Upper lobe of left lung (tissue), 6 donors: ENCODE measurements around the gene ENGASE. TPM values are rescaled to one million over a fixed set of nuclear protein-coding genes. Genes with fewer than 3 reads are reported as not detected.
"Not testable (repeated sequence)": the region's sequence is repeated elsewhere in the genome, so short reads cannot be mapped to it uniquely, and the experiment has no call there.

ENCODE experiments used
- ATAC-seq, 2 donors: fragments of 200-7000 bp; cut with Tn5 transposase; one replicate each; pipeline ENCODE4 v1.9.1; 2022; ENCODE audit warnings: mild to moderate bottlenecking in 2 of 2, moderate library complexity in 2 of 2; ENCODE audit not compliant: low FRiP score in 2 of 2
- DNase-seq, 2 donors: peaks; one replicate each; pipeline ENCODE4 v3.0.0-alpha.2; 2019 to 2020
- H3K27ac ChIP-seq, 4 donors: fragments of 200-600 bp; sonication (generic); one replicate each; pipeline ENCODE4 v1.5.1; 2016 to 2019
- H3K27me3 ChIP-seq, 4 donors: fragments of 200-600 bp; sonication (generic); one replicate each; pipeline ENCODE4 v1.5.1; 2017 to 2019
- H3K36me3 ChIP-seq, 4 donors: fragments of 200-600 bp; sonication (generic); one replicate each; pipeline ENCODE4 v1.5.1; 2016 to 2019
- H3K4me1 ChIP-seq, 4 donors: fragments of 200-600 bp; sonication (generic); one replicate each; pipeline ENCODE4 v1.5.1; 2018 to 2019
- H3K4me3 ChIP-seq, 4 donors: fragments of 200-600 bp; sonication (generic); one replicate each; pipeline ENCODE4 v1.5.1; 2017 to 2019; ENCODE audit warnings: mild to moderate bottlenecking in 2 of 4, moderate library complexity in 1 of 4
- H3K9me3 ChIP-seq, 4 donors: fragments of 200-600 bp; sonication (generic); one replicate each; pipeline ENCODE4 v1.5.1; 2018 to 2019
- EP300 ChIP-seq, 4 donors: sonication (generic); formaldehyde crosslinking; IDR thresholded peaks; one replicate each; pipeline ENCODE4 v1.5.1; 2017; ENCODE audit warnings: antibody characterized with exemption in 4 of 4, control low read depth in 2 of 4
- POLR2A ChIP-seq, 4 donors: fragments of 450-650 bp; IDR thresholded peaks; one replicate each; pipeline ENCODE4 v1.5.1; 2016 to 2017; ENCODE audit warnings: antibody characterized with exemption in 4 of 4, mild to moderate bottlenecking in 2 of 4
- POLR2AphosphoS5 ChIP-seq, 2 donors: sonication (generic); formaldehyde crosslinking; IDR thresholded peaks; one replicate each; pipeline ENCODE4 v1.5.1; 2017; ENCODE audit warnings: antibody characterized with exemption in 2 of 2
- WGBS, 2 donors: methylation state at CpG; one replicate each; pipeline ENCODE4 v1.1.5; 2017 to 2018; 5-methylcytosine and 5-hydroxymethylcytosine counted together
- total RNA-seq, 6 donors: library from RNA; depleted of rRNA in 4 of 6; stranded (reverse); fragments of >200 nt in 4 of 6; gene quantifications; one replicate each; pipeline versions ENCODE4 v1.1.0 to v1.2.1, GENCODE V29; 2016 to 2021
- TF ChIP-seq, protein P1 (sequence below), 6 experiments: fragments of 450-650 bp in 4 of 6; fragments of 200-600 bp in 2 of 6; sonication (generic) in 2 of 6; IDR thresholded peaks; one replicate each; pipeline ENCODE4 v1.5.1; 2016 to 2019; ENCODE audit warnings: antibody characterized with exemption in 6 of 6
- donor health status: DM: no; HTN: no; CAD: no; lungs with moderate emphysema.
- donor health status: DM: no; HTN: yes; CAD: no; lungs with severe emphysema.

Gene ENGASE
- total RNA-seq, 6 donors from 2014 or later = 17.2 to 320 (median 55.9) TPM

DNA sequence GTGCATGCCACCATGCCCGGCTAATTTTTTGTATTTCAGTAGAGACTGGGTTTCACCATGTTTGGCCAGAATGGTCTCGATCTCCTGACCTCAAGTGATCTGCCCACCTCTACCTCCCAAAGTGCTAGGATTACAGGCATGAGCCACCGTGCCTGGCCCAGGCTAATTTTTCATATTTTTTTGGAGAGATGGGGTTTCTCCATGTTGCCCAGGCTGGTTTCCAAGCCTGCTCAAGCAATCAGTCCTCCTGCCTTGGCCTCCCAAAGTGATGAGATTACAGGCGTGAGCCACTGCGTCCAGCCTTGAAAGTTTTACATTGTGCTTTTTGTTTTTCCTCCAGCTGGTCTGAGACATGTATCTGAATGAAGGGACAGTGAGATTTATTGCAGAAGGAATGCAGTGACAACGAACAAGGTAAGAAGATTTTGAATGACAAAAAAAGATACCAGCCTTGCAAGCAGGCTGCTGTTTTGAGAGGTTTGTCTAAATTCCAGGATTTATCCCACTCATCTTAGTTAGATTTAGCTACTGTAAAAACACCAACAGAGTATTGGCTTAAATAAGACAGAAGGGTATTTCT is 3.4 kb upstream of the ENGASE start:
- Histone ChIP-seq H3K4me3 (no peak overlapping the region), H3K36me3 (no peaks in the 10 kb centered on the region), H3K27me3 (no peaks in the 10 kb centered on the region), H3K4me1 (peaks cover 9 to 17% (median 14%) of the 10 kb centered on the region in 4 donors), H3K27ac (no peak overlapping the region), H3K9me3 (no peaks in the 10 kb centered on the region)
- 88 to 93% methylated on average over 6 of the region's 6 CpGs for WGBS, 2 donors
- ATAC-seq = no peak
- no peak for TF ChIP-seq POLR2A (IDR thresholded peaks at IDR 0.05)
- no peak for TF ChIP-seq POLR2AphosphoS5 (IDR thresholded peaks at IDR 0.05)
- no peak for TF ChIP-seq EP300 (IDR thresholded peaks at IDR 0.05)
- TF ChIP-seq, protein P1, sequence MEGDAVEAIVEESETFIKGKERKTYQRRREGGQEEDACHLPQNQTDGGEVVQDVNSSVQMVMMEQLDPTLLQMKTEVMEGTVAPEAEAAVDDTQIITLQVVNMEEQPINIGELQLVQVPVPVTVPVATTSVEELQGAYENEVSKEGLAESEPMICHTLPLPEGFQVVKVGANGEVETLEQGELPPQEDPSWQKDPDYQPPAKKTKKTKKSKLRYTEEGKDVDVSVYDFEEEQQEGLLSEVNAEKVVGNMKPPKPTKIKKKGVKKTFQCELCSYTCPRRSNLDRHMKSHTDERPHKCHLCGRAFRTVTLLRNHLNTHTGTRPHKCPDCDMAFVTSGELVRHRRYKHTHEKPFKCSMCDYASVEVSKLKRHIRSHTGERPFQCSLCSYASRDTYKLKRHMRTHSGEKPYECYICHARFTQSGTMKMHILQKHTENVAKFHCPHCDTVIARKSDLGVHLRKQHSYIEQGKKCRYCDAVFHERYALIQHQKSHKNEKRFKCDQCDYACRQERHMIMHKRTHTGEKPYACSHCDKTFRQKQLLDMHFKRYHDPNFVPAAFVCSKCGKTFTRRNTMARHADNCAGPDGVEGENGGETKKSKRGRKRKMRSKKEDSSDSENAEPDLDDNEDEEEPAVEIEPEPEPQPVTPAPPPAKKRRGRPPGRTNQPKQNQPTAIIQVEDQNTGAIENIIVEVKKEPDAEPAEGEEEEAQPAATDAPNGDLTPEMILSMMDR (IDR thresholded peaks at IDR 0.05) = no peak
- DNase-seq = no peak

DNA sequence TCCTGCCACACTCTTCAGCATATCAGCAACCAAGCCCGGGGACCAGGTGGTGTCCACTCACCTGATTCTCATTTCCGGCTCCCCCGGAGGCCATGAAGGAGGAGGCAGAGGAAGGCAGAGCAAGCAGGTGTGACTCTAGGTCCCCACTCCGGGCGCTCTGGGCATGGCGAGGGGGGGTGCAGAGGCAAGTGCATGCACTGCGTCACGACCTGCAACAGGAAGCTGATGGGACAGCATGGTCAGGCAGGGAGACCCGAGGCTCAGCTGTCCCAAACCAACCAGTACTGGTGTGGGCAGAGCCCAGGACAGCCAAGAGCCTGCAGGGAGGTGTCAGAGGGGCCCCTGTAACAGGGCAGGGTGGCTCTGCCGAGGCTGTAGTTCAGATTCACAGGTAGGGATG is 2.1 kb upstream of the ENGASE start:
- TF ChIP-seq EP300 (IDR thresholded peaks at IDR 0.05) (no peak), POLR2A (IDR thresholded peaks at IDR 0.05) (no peak), POLR2AphosphoS5 (IDR thresholded peaks at IDR 0.05) (no peak)
- TF ChIP-seq, protein P1 (IDR thresholded peaks at IDR 0.05) = no peak
- H3K4me1 ChIP-seq = peaks cover 10 to 21% (median 17%) of the 10 kb centered on the region in 4 donors
- no peak overlapping the region for H3K4me3 ChIP-seq
- H3K27ac ChIP-seq = no peak overlapping the region
- DNase-seq (peak in 1 of 2 donors; percentile 59), ATAC-seq (no peak)
- H3K36me3 ChIP-seq = peaks cover 0 to 3% (median under 1%) of the 10 kb centered on the region in 4 donors
- H3K27me3 ChIP-seq = no peaks in the 10 kb centered on the region
- no peaks in the 10 kb centered on the region for H3K9me3 ChIP-seq
- WGBS, 2 donors = 85 to 93% methylated on average over 6 to 10 of the region's 10 CpGs

DNA sequence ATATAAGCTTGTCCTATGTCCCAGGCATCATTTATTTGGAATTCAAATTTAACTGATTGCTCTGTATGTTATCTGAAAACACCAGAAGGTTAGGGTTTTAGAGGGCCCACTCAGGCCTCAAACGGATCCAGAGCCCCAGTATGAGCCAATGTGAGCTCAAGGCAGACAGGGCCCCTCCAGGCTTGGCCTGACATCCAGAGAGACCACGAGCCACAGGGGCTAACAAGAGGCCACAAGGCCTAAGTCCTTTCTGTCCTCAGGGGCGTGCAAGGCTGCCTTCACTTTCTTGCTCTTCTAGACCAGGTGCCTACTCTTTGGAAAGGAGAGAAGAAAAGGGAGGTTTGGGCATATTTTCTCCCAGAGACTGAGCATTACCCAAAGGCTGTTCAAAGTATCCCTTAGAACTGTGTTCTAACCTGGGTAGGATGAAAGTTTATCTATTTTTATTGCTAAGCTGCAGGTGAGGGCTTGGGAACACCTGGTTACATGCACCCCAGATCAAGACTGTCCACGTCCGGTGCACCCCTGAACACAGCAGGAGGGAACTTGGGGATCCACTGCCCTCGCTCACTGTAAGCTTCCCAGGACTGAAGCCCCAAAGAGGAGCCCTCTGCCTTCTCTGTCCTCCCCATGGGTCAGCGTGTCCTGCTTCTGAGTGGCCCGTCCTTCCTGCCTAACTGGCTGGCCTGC is 1.5 kb upstream of the ENGASE start:
- no peak overlapping the region for H3K4me3 ChIP-seq
- no peak overlapping the region for H3K27ac ChIP-seq
- H3K27me3 ChIP-seq = no peaks in the 10 kb centered on the region
- no peak for ATAC-seq
- peaks cover 10 to 21% (median 17%) of the 10 kb centered on the region in 4 donors for H3K4me1 ChIP-seq
- TF ChIP-seq EP300 (IDR thresholded peaks at IDR 0.05) = no peak
- TF ChIP-seq POLR2AphosphoS5 (IDR thresholded peaks at IDR 0.05) = no peak
- TF ChIP-seq, protein P1 (IDR thresholded peaks at IDR 0.05) = no peak
- peaks cover 0 to 9% (median 5%) of the 10 kb centered on the region in 4 donors for H3K36me3 ChIP-seq
- no peaks in the 10 kb centered on the region for H3K9me3 ChIP-seq
- no peak for DNase-seq
- WGBS, 2 donors = 85 to 97% methylated on average over 8 of the region's 8 CpGs

DNA sequence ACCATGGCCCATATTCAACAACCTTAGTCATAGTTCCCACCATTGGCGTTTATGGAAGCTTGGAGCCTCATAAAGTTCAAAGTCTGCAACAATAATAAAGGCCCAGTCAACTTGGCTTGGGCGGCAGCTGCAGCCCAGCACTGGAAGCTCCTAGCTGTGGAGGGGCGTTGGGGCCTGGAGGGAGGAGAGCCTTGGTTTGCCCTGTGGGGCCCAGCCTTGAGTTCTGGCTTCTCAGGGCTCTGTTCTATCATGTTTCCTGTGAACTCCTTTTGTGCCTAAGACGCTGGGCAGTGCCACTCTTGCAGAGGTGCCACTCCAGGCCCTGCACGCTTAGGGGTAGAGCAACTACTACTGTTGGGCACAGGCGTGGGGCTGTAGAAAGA is 927 bp upstream of the ENGASE start:
- ATAC-seq (no peak), DNase-seq (no peak)
- peaks cover under 1 to 14% (median 10%) of the 10 kb centered on the region in 4 donors for H3K36me3 ChIP-seq
- no peaks in the 10 kb centered on the region for H3K9me3 ChIP-seq
- H3K27ac ChIP-seq = no peak overlapping the region
- TF ChIP-seq, protein P1 (IDR thresholded peaks at IDR 0.05) = no peak
- TF ChIP-seq POLR2A (IDR thresholded peaks at IDR 0.05) (no peak), POLR2AphosphoS5 (IDR thresholded peaks at IDR 0.05) (no peak)
- H3K4me3 ChIP-seq = no peak overlapping the region
- 94 to 97% methylated on average over 6 of the region's 6 CpGs for WGBS, 2 donors
- H3K27me3 ChIP-seq = no peaks in the 10 kb centered on the region
- H3K4me1 ChIP-seq = peaks cover 10 to 21% (median 17%) of the 10 kb centered on the region in 4 donors

DNA sequence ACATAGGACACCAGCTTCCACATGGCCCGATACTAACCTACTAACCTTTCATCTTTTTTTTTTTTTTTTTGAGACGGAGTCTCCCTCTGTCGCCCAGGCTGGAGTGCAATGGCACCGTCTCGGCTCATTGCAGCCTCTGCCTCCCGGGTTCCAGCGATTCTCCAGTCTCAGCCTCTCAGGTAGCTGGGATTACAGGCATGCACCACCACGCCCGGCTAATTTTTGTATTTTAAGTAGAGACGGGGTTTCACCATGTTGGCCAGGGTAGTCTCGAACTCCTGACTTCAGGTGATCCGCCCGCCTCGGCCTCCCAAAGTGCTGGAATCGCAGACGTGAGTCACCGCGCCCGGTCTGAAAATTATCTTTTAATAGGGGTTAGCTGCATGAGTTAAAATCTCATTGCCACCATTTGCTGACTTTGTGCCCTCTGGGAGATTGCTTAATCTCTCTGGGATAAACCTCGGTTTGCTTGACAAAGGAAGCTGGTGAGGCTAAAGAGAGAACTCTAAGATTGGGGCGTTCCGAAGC is 439 bp upstream of the ENGASE start:
- not testable (repeated sequence) for ATAC-seq, H3K27me3 ChIP-seq, H3K9me3 ChIP-seq
- Histone ChIP-seq H3K4me3 (peak overlapping the region in 3 of 4 donors; percentile 92 to 94 (median 92)), H3K36me3 (peaks cover 6 to 19% (median 15%) of the 10 kb centered on the region in 4 donors), H3K27ac (peak overlapping the region in 3 of 4 donors; percentile 81 to 92 (median 86)), H3K4me1 (peaks cover 10 to 21% (median 17%) of the 10 kb centered on the region in 4 donors)
- WGBS, 2 donors = 67 to 74% methylated on average over 22 of the region's 22 CpGs
- peak in 1 of 2 donors; percentile 46 for DNase-seq
